Activated CD8-positive, alpha-beta T cell treated with anti-CD3 and anti-CD28 coated beads for 36 hours (primary cell): ENCODE measurements around the gene TSTD2. TPM values are rescaled to one million over a fixed set of nuclear protein-coding genes. Genes with fewer than 3 reads are reported as not detected.
A peak's percentile ranks its signal among the peaks of the same experiment; 100 is the strongest.

Experiments
- ATAC-seq: fragments of 200-7000 bp; cut with Tn5 transposase; one replicate; pipeline ENCODE4 v1.10.0; 2021; ENCODE audit warnings: mild to moderate bottlenecking, moderate library complexity
- CTCF ChIA-PET: fragments of 350-600 bp; sonication (Branson Sonifier 250); formaldehyde crosslinking; loops from one replicate; lab custom pipeline; 2021; ENCODE audit warnings: antibody characterized with exemption; lab: Charles Lee
- POLR2A ChIA-PET: fragments of 350-600 bp; sonication (Branson Sonifier 250); formaldehyde crosslinking; loops from one replicate; lab custom pipeline; 2021; ENCODE audit warnings: antibody characterized with exemption; lab: Charles Lee
- DNase-seq: peaks from one replicate; pipeline ENCODE4 v3.0.0-alpha.2; 2020
- H3K27ac Mint-ChIP-seq: one replicate; pipeline ENCODE4 v1.8.0; 2021; ENCODE audit warnings: mild to moderate bottlenecking, mixed read lengths
- H3K27me3 Mint-ChIP-seq: one replicate; pipeline ENCODE4 v1.8.0; 2021; ENCODE audit warnings: mixed read lengths
- H3K36me3 Mint-ChIP-seq: one replicate; pipeline ENCODE4 v1.8.0; 2021; ENCODE audit warnings: low read depth, mixed read lengths
- H3K4me1 Mint-ChIP-seq: one replicate; pipeline ENCODE4 v1.8.0; 2021; ENCODE audit warnings: low read depth, mixed read lengths
- H3K4me3 Mint-ChIP-seq: one replicate; pipeline ENCODE4 v1.8.0; 2021; ENCODE audit warnings: mild to moderate bottlenecking, moderate library complexity, mixed read lengths
- H3K9me3 Mint-ChIP-seq: one replicate; pipeline ENCODE4 v1.8.0; 2021; ENCODE audit warnings: mixed read lengths
- intact Hi-C: fragments of 100-400 bp; cut with micrococcal nuclease; formaldehyde crosslinking; loops from one replicate; pipeline ENCODE4 v1.10.0; 2022
- total RNA-seq, 2 experiments: library from RNA; stranded (reverse); gene quantifications; one replicate each; pipeline ENCODE4 v1.2.3, GENCODE V29; 2021
- TF ChIP-seq, protein P1 (sequence below): fragments of 200-600 bp; IDR thresholded peaks from one replicate; pipeline ENCODE4 v1.8.0; 2022; ENCODE audit warnings: antibody characterized with exemption, mild to moderate bottlenecking

The TSTD2 gene
- total RNA-seq, 2 experiments from 2014 or later: 15.2 to 15.3 TPM

DNA sequence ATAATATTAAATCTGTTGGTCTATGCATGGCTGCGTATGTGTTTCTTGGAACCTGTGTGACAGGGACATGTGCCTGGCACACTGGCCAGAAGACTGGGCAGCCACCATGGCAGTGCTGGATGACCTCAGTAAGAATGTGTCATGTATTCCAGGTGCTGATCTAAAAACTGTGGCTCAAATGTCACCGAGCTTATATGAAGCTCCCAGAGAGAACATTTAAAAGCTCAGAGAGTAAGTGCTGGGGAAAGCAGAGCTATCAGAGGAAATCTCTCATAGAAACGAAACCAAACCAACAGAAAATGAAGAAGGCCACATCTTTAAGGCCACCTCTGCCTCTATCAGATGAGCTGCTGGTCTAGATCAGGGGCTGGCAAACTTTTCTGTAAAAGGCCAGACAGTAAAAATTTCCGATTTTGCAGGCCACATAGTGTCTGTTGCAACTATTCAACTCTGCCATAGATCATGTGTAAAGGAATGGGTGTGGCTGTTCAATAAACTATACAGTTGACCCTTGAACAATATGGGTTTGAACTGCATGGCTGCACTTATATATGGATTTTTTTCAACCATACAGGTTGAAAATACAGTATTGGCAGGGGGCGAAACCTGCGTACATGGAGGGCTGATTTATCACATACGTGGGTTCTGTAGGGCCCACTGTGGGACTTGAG lies 31.8 kb downstream of the TSTD2 start:
- intact Hi-C loops: no loop called here
- Mint-ChIP-seq H3K9me3 (no peaks in the 10 kb centered on the region), H3K36me3 (peaks cover 13% of the 10 kb centered on the region), H3K27ac (no peak overlapping the region), H3K4me1 (peaks cover 5% of the 10 kb centered on the region), H3K4me3 (no peak overlapping the region), H3K27me3 (no peaks in the 10 kb centered on the region)
- ChIA-PET CTCF (interaction anchor here (1.2 to 4.5 kb wide), 2 partner anchors 14 to 133 kb away, joined by 7 to 19 read pairs; no protein-coding TSS in a partner anchor), POLR2A (no interaction called here)
- DNase-seq: no peak
- ATAC-seq: no peak
- TF ChIP-seq, protein P1, sequence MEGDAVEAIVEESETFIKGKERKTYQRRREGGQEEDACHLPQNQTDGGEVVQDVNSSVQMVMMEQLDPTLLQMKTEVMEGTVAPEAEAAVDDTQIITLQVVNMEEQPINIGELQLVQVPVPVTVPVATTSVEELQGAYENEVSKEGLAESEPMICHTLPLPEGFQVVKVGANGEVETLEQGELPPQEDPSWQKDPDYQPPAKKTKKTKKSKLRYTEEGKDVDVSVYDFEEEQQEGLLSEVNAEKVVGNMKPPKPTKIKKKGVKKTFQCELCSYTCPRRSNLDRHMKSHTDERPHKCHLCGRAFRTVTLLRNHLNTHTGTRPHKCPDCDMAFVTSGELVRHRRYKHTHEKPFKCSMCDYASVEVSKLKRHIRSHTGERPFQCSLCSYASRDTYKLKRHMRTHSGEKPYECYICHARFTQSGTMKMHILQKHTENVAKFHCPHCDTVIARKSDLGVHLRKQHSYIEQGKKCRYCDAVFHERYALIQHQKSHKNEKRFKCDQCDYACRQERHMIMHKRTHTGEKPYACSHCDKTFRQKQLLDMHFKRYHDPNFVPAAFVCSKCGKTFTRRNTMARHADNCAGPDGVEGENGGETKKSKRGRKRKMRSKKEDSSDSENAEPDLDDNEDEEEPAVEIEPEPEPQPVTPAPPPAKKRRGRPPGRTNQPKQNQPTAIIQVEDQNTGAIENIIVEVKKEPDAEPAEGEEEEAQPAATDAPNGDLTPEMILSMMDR: no peak

DNA sequence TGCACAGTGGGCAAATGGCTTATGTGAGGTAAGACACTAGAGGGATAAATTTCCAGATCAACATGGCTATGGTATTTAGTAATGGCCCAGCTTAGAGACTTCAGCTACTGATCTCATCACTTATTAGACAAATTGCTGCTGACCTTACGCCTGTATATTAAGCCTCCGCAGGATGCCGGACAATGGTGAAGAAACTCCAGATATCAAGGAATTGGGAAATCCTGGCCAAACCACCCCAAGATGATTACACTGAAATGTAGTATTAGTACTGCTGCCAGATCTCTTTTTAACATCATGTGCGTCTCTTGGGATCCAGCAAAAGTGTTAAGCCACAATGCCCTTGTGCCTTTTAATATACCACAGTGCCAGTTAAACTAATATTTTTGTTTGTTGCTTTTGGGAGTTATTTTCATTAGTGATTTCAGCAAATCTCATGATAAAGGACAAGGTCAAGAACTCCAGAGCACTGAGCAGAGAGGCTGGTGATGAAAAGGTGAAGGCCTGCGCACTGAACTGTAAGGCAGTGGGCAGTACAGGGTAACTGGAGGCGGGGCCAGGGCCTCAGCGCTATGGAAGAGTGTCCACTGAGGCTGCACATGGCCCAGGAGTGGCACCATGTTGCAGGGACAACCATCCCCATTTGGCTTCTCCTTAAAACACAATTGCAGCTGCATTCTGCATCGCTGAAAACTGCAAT lies 32.5 kb downstream of the TSTD2 start:
- Mint-ChIP-seq H3K27me3 (no peaks in the 10 kb centered on the region), H3K27ac (no peak overlapping the region), H3K4me3 (no peak overlapping the region), H3K9me3 (no peaks in the 10 kb centered on the region), H3K36me3 (peaks cover 13% of the 10 kb centered on the region), H3K4me1 (peaks cover 5% of the 10 kb centered on the region)
- DNase-seq (no peak), ATAC-seq (no peak)
- POLR2A ChIA-PET: no interaction called here
- intact Hi-C loops: no loop called here
- TF ChIP-seq, protein P1: no peak
- CTCF ChIA-PET: interaction anchor here (1.2 to 4.5 kb wide), 6 partner anchors 10 to 744 kb away, joined by 7 to 156 read pairs (median 22); partner anchors contain the start of gene TMOD1

DNA sequence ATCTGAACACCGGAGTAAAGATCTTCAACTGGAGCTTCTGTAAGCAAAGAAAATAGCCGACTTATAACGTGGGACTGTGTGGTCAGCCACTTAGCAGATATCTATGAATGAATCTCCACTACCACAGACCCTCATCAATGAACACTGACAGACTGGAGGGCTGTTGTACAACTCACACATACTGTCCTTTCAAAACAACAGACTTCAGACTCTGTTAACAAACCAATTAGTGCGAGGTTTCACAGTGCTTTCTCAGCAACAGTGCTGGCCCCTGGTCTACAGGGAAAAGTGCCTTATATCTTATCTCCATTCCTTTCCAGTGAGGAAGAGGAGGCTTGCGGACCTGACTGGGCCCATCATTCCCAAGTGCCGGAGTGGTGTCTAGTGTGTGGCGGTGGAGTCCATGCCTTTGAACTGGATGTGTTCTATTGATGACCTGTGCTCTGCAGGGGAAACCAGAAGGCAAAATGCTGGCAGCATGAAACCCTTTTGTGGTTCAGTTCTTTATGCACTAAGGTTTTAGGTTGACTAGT lies 33.8 kb downstream of the TSTD2 start:
- ChIA-PET POLR2A (no interaction called here), CTCF (interaction anchor here (0.6 to 4.5 kb wide), 61 partner anchors 9 to 743 kb away, joined by 3 to 156 read pairs (median 5); partner anchors contain the start of genes NCBP1, TDRD7, TMOD1 and TSTD2)
- intact Hi-C loops: loop anchor here (2.0 to 5.0 kb wide), 3 partner anchors 131 to 213 kb away; partner anchors contain the start of gene TDRD7
- peaks cover 5% of the 10 kb centered on the region for H3K4me1 Mint-ChIP-seq
- DNase-seq (no peak), ATAC-seq (no peak)
- TF ChIP-seq, protein P1: no peak
- no peak overlapping the region for H3K4me3 Mint-ChIP-seq
- no peaks in the 10 kb centered on the region for H3K9me3 Mint-ChIP-seq
- no peaks in the 10 kb centered on the region for H3K27me3 Mint-ChIP-seq
- H3K36me3 Mint-ChIP-seq: peaks cover 6% of the 10 kb centered on the region
- no peak overlapping the region for H3K27ac Mint-ChIP-seq

DNA sequence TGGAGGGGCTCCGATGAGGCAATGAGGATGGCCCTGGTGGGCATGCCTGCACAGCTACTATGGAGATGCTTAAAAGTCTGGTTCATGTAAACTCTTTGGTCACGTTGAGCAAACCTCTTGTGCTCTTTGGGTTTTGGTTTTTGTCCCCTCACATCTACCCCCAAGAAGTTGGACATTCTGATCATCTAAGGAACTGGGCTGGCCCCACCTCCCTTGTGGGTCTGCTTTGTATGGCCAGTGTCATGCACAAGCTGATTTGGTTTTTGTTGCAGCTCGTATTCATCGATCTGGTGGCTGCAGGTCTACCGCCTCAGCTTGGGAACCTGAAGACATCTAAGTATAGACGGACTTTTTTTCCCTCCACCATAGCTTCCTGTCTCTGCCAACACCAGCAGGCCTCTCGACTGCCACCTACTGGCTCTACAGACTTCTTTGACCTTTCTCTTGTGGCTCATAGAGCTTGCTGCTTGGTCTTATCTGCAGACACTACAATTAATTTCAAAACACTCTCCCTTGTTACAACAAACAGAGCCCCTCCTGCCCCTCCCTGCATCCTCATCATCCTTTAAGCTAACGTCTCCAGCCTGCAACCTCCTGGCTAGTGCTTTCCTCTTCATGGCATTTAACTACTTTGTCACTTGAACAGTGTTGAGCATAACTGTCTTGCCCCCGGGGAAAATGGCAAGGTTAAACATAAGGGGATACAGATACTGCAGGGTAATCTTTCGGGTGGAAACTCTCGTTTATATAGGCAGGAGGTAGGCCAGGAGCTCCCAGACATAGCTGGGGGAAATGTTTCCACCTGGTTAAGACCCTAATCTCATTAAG lies 34.5 kb downstream of the TSTD2 start:
- Mint-ChIP-seq H3K27ac (no peak overlapping the region), H3K4me1 (peaks cover 5% of the 10 kb centered on the region), H3K4me3 (no peak overlapping the region), H3K27me3 (no peaks in the 10 kb centered on the region), H3K36me3 (peaks cover 6% of the 10 kb centered on the region), H3K9me3 (no peaks in the 10 kb centered on the region)
- ChIA-PET CTCF (interaction anchor here (0.6 to 4.5 kb wide), 75 partner anchors 8 to 742 kb away, joined by 3 to 156 read pairs (median 5); partner anchors contain the start of genes NCBP1, TDRD7, TMOD1 and TSTD2), POLR2A (interaction anchor here (0.5 to 0.9 kb wide), 3 partner anchors 98 to 130 kb away, joined by 3 read pairs; partner anchors contain the start of gene TMOD1)
- peak; percentile 98 for ATAC-seq
- intact Hi-C loops: loop anchor here (2.0 to 5.0 kb wide), 3 partner anchors 130 to 212 kb away; partner anchors contain the start of gene TDRD7
- peak; percentile 88 for DNase-seq
- TF ChIP-seq, protein P1: peak; percentile 78
